HL-60 (cell line): Measurements from ENCODE around the gene TMPRSS6.

ENCODE experiments used
- TF ChIP-seq, protein P1 (sequence below): IDR thresholded peaks from one replicate; pipeline ENCODE4 v1.5.1; 2011; ENCODE audit warnings: low read length, control low read depth, inconsistent platforms; ENCODE audit not compliant: insufficient read depth
- TF ChIP-seq, protein P2 (sequence below): IDR thresholded peaks from 2 replicates; pipeline ENCODE4 v1.6.1; 2012; ENCODE audit warnings: low read depth; ENCODE audit not compliant: insufficient replicate concordance

DNA sequence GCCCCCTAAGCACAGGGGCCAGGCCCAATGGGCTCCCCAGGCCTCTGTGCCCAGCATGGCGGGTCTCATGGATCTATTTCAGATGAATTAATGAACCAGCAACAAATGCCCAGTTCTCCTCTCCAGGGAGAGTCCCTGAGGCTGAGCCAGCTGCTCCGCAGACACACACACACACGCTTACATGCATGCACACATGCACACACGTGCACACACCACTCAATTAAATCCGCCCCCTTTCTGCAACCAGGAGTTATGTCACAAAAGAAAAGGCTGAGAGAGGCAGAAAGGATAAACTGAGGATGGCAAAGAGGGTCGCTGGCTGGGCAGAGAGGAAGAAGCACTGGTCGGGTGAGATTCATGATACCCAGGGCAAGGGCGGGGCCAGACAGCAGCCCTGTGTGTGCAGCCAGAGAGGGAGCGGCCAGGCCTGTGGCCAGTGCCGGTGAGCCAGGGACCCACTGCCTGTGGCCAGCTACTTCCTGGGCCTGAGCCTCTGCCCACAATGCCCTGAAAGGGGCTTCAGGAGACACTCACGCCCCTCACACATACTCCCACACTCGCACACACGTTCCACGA is 20.4 kb upstream of the TMPRSS6 start:
- TF ChIP-seq, protein P1, sequence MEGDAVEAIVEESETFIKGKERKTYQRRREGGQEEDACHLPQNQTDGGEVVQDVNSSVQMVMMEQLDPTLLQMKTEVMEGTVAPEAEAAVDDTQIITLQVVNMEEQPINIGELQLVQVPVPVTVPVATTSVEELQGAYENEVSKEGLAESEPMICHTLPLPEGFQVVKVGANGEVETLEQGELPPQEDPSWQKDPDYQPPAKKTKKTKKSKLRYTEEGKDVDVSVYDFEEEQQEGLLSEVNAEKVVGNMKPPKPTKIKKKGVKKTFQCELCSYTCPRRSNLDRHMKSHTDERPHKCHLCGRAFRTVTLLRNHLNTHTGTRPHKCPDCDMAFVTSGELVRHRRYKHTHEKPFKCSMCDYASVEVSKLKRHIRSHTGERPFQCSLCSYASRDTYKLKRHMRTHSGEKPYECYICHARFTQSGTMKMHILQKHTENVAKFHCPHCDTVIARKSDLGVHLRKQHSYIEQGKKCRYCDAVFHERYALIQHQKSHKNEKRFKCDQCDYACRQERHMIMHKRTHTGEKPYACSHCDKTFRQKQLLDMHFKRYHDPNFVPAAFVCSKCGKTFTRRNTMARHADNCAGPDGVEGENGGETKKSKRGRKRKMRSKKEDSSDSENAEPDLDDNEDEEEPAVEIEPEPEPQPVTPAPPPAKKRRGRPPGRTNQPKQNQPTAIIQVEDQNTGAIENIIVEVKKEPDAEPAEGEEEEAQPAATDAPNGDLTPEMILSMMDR, result no peak
- TF ChIP-seq, protein P2, sequence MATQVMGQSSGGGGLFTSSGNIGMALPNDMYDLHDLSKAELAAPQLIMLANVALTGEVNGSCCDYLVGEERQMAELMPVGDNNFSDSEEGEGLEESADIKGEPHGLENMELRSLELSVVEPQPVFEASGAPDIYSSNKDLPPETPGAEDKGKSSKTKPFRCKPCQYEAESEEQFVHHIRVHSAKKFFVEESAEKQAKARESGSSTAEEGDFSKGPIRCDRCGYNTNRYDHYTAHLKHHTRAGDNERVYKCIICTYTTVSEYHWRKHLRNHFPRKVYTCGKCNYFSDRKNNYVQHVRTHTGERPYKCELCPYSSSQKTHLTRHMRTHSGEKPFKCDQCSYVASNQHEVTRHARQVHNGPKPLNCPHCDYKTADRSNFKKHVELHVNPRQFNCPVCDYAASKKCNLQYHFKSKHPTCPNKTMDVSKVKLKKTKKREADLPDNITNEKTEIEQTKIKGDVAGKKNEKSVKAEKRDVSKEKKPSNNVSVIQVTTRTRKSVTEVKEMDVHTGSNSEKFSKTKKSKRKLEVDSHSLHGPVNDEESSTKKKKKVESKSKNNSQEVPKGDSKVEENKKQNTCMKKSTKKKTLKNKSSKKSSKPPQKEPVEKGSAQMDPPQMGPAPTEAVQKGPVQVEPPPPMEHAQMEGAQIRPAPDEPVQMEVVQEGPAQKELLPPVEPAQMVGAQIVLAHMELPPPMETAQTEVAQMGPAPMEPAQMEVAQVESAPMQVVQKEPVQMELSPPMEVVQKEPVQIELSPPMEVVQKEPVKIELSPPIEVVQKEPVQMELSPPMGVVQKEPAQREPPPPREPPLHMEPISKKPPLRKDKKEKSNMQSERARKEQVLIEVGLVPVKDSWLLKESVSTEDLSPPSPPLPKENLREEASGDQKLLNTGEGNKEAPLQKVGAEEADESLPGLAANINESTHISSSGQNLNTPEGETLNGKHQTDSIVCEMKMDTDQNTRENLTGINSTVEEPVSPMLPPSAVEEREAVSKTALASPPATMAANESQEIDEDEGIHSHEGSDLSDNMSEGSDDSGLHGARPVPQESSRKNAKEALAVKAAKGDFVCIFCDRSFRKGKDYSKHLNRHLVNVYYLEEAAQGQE, result no peak
